ENCODE measurements around the gene PDXK.

DNA sequence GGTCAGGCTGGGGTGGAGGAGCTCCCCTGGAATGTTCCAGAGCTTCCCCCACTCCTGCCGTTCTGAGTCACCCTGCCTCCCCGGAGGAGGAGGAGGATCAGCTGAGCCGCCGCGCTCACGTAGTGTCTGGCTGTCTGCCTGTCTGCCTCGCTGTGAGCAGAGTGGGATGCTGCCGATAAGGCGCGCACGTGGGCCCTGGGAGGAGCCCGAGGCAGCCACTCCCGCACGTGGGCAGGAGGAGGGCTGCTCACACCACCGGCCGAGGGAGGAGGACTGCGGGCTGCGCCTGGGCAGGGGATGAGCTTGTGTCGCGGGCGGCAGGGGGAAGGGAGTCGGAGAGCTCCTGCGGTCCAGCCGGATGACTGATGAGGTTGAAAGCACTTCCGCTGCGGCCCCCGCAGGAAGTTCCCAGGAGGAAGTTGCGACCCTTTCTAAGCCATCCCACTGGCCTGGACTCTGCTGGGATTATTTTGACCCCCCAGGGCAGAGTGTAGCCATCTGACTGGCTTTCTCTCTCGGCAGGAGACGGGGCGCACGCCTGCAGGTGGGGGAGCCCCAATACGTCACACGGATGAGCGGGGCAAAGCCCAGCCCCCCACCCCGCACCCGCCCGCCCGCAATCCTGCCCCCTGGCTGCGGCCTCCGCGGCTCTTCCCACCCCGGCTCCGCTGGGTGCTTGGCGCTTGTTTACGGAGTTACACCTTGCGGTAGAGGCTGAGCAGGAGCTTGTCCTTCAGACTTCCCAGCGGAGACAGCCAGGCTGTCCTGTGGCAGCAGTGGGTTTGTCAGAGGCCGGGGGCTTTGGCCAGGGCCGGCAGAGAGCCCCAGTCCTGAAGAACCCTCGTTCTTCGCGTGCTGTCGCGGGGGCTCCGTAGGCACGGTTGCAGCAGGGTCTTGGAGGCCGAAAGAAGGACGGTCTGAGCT, 9.8 kb downstream of the PDXK start:
- TF ChIP-seq SRF (IDR thresholded peaks at IDR 0.05; ENCODE audit: low read depth, low read length) (no peak), POLR2AphosphoS5 (IDR thresholded peaks at IDR 0.05; ENCODE audit: low read depth, low read length) (peak; percentile 85), EP300 (IDR thresholded peaks at IDR 0.05; ENCODE audit: borderline replicate concordance in 1 of 2, low read depth in 2 of 2, low read length in 2 of 2) (no peak), YY1 (IDR thresholded peaks at IDR 0.05; ENCODE audit: low read depth, low read length) (no peak), EZH2 (IDR thresholded peaks at IDR 0.05; ENCODE audit: low read depth, low read length, severe bottlenecking) (no peak), CREB1 (IDR thresholded peaks at IDR 0.05) (no peak; the same call in none of the 2 replicates)

Measured in H1 (cell line).